OCI-LY7 (cell line): ENCODE results near the gene TMEM144. TPM values are rescaled to one million over a fixed set of nuclear protein-coding genes. Genes with fewer than 3 reads are reported as not detected.
A peak's percentile ranks its signal among the peaks of the same experiment; 100 is the strongest.

Experiments
- BruUV-seq: library from RNA; stranded (reverse); fragments of 400-500 nt; replicated peaks from 2 replicates; lab custom pipeline; 2021; lab: Mats Ljungman, UMichigan
- CTCF ChIA-PET: fragments of 300-600 bp; sonication (Branson Sonifier 250); formaldehyde crosslinking; loops from one replicate; lab custom pipeline; 2022; ENCODE audit warnings: antibody characterized with exemption; ENCODE audit not compliant: unreplicated experiment; lab: Charles Lee
- POLR2A ChIA-PET: fragments of 300-600 bp; sonication (Branson Sonifier 250); formaldehyde crosslinking; loops from one replicate; lab custom pipeline; 2022; ENCODE audit warnings: antibody characterized with exemption; lab: Charles Lee
- DNase-seq: peaks from one replicate; pipeline ENCODE4 v3.0.0-alpha.2; 2015; ENCODE audit warnings: low spot score
- H2AFZ ChIP-seq: fragments of 200-600 bp; sonication (generic), shearing (Covaris generic); 2 replicates; pipeline ENCODE4 v1.6.1; 2014; ENCODE audit warnings: mild to moderate bottlenecking, antibody characterized with exemption, low read length, moderate library complexity
- H3K27ac ChIP-seq: fragments of 200-600 bp; sonication (generic); 2 replicates; pipeline ENCODE4 v1.5.1; 2014; ENCODE audit warnings: mixed run types, low read depth, mild to moderate bottlenecking, moderate library complexity, low read length, inconsistent platforms; ENCODE audit not compliant: poor library complexity, severe bottlenecking
- H3K36me3 ChIP-seq: fragments of 200-600 bp; sonication (generic); 2 replicates; pipeline ENCODE4 v1.6.1; 2014; ENCODE audit warnings: mild to moderate bottlenecking, antibody characterized with exemption, low read length, moderate library complexity, mixed read lengths; ENCODE audit not compliant: insufficient read depth
- H3K4me1 ChIP-seq: fragments of 200-600 bp; sonication (generic); 2 replicates; pipeline ENCODE4 v1.5.1; 2014; ENCODE audit warnings: mild to moderate bottlenecking, low read length; ENCODE audit not compliant: insufficient read depth, poor library complexity, severe bottlenecking
- H3K4me2 ChIP-seq: fragments of 200-600 bp; sonication (generic); 2 replicates; pipeline ENCODE4 v1.6.1; 2014; ENCODE audit warnings: mild to moderate bottlenecking, low read length
- H3K4me3 ChIP-seq: fragments of 200-600 bp; sonication (generic); 2 replicates; pipeline ENCODE4 v1.5.1; 2014; ENCODE audit warnings: mild to moderate bottlenecking, low read depth, low read length; ENCODE audit not compliant: poor library complexity, severe bottlenecking
- H3K79me2 ChIP-seq: fragments of 200-600 bp; sonication (generic); 2 replicates; pipeline ENCODE4 v1.6.1; 2016; ENCODE audit warnings: low read depth, mild to moderate bottlenecking, low read length, moderate library complexity, mixed read lengths; ENCODE audit not compliant: insufficient read depth
- H3K9me2 ChIP-seq: fragments of 200-600 bp; sonication (generic); 2 replicates; pipeline ENCODE4 v1.6.1; 2016; ENCODE audit warnings: mild to moderate bottlenecking, low read length, mixed read lengths; ENCODE audit not compliant: insufficient read depth
- H3K9me3 ChIP-seq: fragments of 200-600 bp; sonication (generic); 2 replicates; pipeline ENCODE4 v1.6.1; 2014; ENCODE audit warnings: mild to moderate bottlenecking, mixed run types, low read length, mixed read lengths
- H4K20me1 ChIP-seq: fragments of 200-600 bp; sonication (generic); 2 replicates; pipeline ENCODE4 v1.6.1; 2014; ENCODE audit warnings: mild to moderate bottlenecking, antibody characterized with exemption, low read length, moderate library complexity, mixed read lengths; ENCODE audit not compliant: insufficient read depth
- CTCF ChIP-seq: fragments of 200-600 bp; sonication (generic); conservative IDR thresholded peaks from 2 replicates; pipeline ENCODE4 v1.5.1; 2014; ENCODE audit warnings: mild to moderate bottlenecking, antibody characterized with exemption, low read length, moderate library complexity, mixed read lengths
- EZH2phosphoT487 ChIP-seq: fragments of 200-600 bp; sonication (generic); IDR thresholded peaks from 2 replicates; pipeline ENCODE4 v1.6.1; 2018; ENCODE audit warnings: low read depth, borderline replicate concordance, mild to moderate bottlenecking, mixed run types, antibody characterized with exemption, low read length, moderate library complexity, mixed read lengths
- intact Hi-C: fragments of 100-400 bp; cut with micrococcal nuclease; formaldehyde crosslinking; loops from one replicate; pipeline ENCODE4 v1.10.0; 2022; ENCODE audit not compliant: unreplicated experiment
- total RNA-seq, 2 experiments: library from RNA; depleted of rRNA in 1 of 2; stranded (reverse); fragments of >200 nt in 1 of 2; shearing (Covaris generic) in 1 of 2; gene quantifications; 2 replicates each; pipeline ENCODE4 v1.2.3, GENCODE V29; 2014 to 2022

Gene TMEM144
- total RNA-seq, 2 experiments from 2014 or later: 0.30 TPM; not detected in 1

GRCh38 chr4:158193171-158193749 lies 17.0 kb upstream of the TMEM144 start:
- no TSS peak for BruUV-seq

GRCh38 chr4:158195297-158195696 lies 15.0 kb upstream of the TMEM144 start:
- POLR2A ChIA-PET: interaction anchor here (0.6 to 1.3 kb wide), 4 partner anchors 9 to 1522 kb away, joined by 3 to 4 read pairs (median 3); no protein-coding TSS in a partner anchor
- Histone ChIP-seq H4K20me1 (no peaks in the 10 kb centered on the region), H3K9me3 (no peaks in the 10 kb centered on the region), H3K4me3 (no peak overlapping the region), H3K9me2 (no peaks in the 10 kb centered on the region), H2AFZ (no peak overlapping the region), H3K4me1 (no peaks in the 10 kb centered on the region), H3K4me2 (no peak overlapping the region), H3K36me3 (no peaks in the 10 kb centered on the region), H3K27ac (no peak overlapping the region), H3K79me2 (no peaks in the 10 kb centered on the region)
- TF ChIP-seq CTCF (no peak), EZH2phosphoT487 (no peak)
- no TSS peak for BruUV-seq
- intact Hi-C loops: no loop called here
- CTCF ChIA-PET: no interaction called here
- DNase-seq: no peak

More at GRCh38 chr4:158193171-158193749, 17.0 kb upstream of the TMEM144 start:
- no peak overlapping the region for H2AFZ ChIP-seq
- no peaks in the 10 kb centered on the region for H3K79me2 ChIP-seq
- TF ChIP-seq CTCF (peak; percentile 72), EZH2phosphoT487 (no peak)
- H3K27ac ChIP-seq: no peak overlapping the region
- H3K9me3 ChIP-seq: no peaks in the 10 kb centered on the region
- intact Hi-C loops: loop anchor here (5.0 kb wide), 1 partner anchor 64 kb away; no protein-coding TSS in a partner anchor
- CTCF ChIA-PET: no interaction called here
- POLR2A ChIA-PET: interaction anchor here (1.1 kb wide), 1 partner anchor 27 kb away, joined by 3 read pairs; no protein-coding TSS in a partner anchor
- no peaks in the 10 kb centered on the region for H3K9me2 ChIP-seq
- H4K20me1 ChIP-seq: no peaks in the 10 kb centered on the region
- no peak overlapping the region for H3K4me3 ChIP-seq
- H3K4me1 ChIP-seq: no peaks in the 10 kb centered on the region
- peak; percentile 13 for DNase-seq
- H3K36me3 ChIP-seq: no peaks in the 10 kb centered on the region
- H3K4me2 ChIP-seq: no peak overlapping the region

- H3K4me3 ChIP-seq: no peak overlapping the region
- intact Hi-C loops: no loop called here
- TF ChIP-seq EZH2phosphoT487 (no peak), CTCF (no peak)
Measured at GRCh38 chr4:158197194-158197776, 13.0 kb upstream of the TMEM144 start.

More at GRCh38 chr4:158197194-158197776, 13.0 kb upstream of the TMEM144 start:
- no TSS peak for BruUV-seq
- Histone ChIP-seq H3K27ac (no peak overlapping the region), H3K9me3 (no peaks in the 10 kb centered on the region), H4K20me1 (no peaks in the 10 kb centered on the region), H3K9me2 (no peaks in the 10 kb centered on the region), H3K4me2 (no peak overlapping the region), H2AFZ (no peak overlapping the region), H3K4me1 (no peaks in the 10 kb centered on the region), H3K79me2 (no peaks in the 10 kb centered on the region), H3K36me3 (no peaks in the 10 kb centered on the region)
- CTCF ChIA-PET: no interaction called here
- DNase-seq: no peak
- POLR2A ChIA-PET: no interaction called here
